ENCODE results near the gene RHOT2. TPM values are rescaled to one million over a fixed set of nuclear protein-coding genes. Genes with fewer than 3 reads are reported as not detected.

RHOT2 gene
- total and polyA plus RNA-seq, 10 of the 15 experiments (the other 5 are each of a cell fraction or from before 2014, with no cell fraction given): 3.7 to 174 (median 69.8) TPM

DNA sequence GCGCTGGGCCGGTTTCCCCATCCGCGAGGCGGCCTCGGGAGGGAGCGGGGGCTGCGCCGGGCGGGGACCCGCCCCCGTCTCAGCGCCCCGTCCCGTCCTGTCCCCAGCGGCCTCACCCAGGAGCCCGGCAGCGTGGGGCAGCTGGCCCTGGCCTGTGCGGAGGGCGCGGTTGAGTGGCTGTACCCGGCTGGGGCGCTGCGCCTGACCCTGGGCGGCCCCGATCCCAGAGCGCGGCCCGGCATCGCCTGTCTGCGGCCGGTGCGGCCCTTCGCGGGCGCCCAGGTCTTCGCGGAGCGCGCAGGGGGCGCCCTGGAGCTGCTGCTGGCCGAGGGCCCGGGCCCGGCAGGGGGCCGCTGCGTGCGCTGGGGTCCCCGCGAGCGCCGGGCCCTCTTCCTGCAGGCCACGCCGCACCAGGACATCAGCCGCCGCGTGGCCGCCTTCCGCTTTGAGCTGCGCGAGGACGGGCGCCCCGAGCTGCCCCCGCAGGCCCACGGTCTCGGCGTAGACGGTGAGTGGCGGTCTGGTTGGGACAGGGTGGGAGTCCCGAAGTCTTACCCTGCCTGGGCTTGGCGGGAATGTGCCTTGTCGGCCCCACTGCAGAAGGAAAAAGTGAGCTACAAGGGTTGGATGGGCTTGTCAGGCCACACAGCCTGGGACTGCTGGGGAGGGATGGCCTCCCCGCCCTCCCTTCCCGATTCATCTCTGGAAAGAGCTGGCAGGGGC lies 47.7 kb downstream of the RHOT2 start:
- H3K79me2 ChIP-seq (ENCODE audit: control insufficient read depth, insufficient read depth, low read length): no peaks in the 10 kb centered on the region
- FAIRE-seq: no peak
- H3K4me2 ChIP-seq (ENCODE audit: control insufficient read depth, insufficient read depth): peak overlapping the region; percentile 82
- SMC1A ChIA-PET (ENCODE audit: uncharacterized antibody, unreplicated experiment): interaction anchor here (0.7 to 1.0 kb wide), 2 partner anchors 10 to 17 kb away, joined by 3 read pairs; partner anchors contain the start of gene CCDC78
- DNase-seq (ENCODE audit: low read depth, low spot score): no peak
- no peak overlapping the region for H3K27ac ChIP-seq (ENCODE audit: control insufficient read depth, insufficient read depth)
- H3K27me3 ChIP-seq (replicated peaks in 1 of 2; ENCODE audit: control insufficient read depth in 2 of 2, insufficient read depth in 2 of 2, low read length in 1 of 2): no peaks in the 10 kb centered on the region
- peak; percentile 13 for ATAC-seq
- intact Hi-C loops (cut with micrococcal nuclease; ENCODE audit: unreplicated experiment): no loop called here
- CTCF ChIA-PET: interaction anchor here (1.9 to 2.2 kb wide), 3 partner anchors 22 to 70 kb away, joined by 5 to 9 read pairs (median 6); partner anchors contain the start of gene CIAO3
- RAD21 ChIA-PET (ENCODE audit: unreplicated experiment): interaction anchor here (1.5 kb wide), 1 partner anchor 70 kb away, joined by 5 read pairs; no protein-coding TSS in a partner anchor
- POLR2A ChIA-PET: interaction anchor here (1.6 to 2.4 kb wide), 2 partner anchors 21 to 73 kb away, joined by 4 to 7 read pairs; partner anchors contain the start of genes CHTF18 and RPUSD1
- no peaks in the 10 kb centered on the region for H3K9me3 ChIP-seq (replicated peaks; ENCODE audit: control insufficient read depth, insufficient read depth, low read length)
- WGBS (ENCODE audit: insufficient coverage, insufficient replicate concordance, low lambda C conversion rate, missing lambda C conversion rate): 2% methylated on average over 34 of the region's 74 CpGs
- H3K4me3 ChIP-seq: peak overlapping the region; percentile 58
- in situ Hi-C loops (cut with MboI): no loop called here
- H4K20me1 ChIP-seq (ENCODE audit: control insufficient read depth, insufficient read depth): 0 out of 2 replicates have a peak, but pooled peaks cover 2% of the 10 kb centered on the region
- no TSS peak for BruUV-seq (replicated peaks)
- no peak overlapping the region for H3K9ac ChIP-seq (ENCODE audit: control insufficient read depth, insufficient read depth, low read length)
- H3K36me3 ChIP-seq (ENCODE audit: control insufficient read depth in 2 of 2, insufficient read depth in 2 of 2, low read length in 1 of 2): no peaks in the 10 kb centered on the region
- peaks cover 10% of the 10 kb centered on the region for H3K4me1 ChIP-seq (ENCODE audit: control insufficient read depth, insufficient read depth, low read length)
- H2AFZ ChIP-seq (ENCODE audit: control insufficient read depth, low read depth, low read length): peak overlapping the region; percentile 58
- TF ChIP-seq, protein P1, sequence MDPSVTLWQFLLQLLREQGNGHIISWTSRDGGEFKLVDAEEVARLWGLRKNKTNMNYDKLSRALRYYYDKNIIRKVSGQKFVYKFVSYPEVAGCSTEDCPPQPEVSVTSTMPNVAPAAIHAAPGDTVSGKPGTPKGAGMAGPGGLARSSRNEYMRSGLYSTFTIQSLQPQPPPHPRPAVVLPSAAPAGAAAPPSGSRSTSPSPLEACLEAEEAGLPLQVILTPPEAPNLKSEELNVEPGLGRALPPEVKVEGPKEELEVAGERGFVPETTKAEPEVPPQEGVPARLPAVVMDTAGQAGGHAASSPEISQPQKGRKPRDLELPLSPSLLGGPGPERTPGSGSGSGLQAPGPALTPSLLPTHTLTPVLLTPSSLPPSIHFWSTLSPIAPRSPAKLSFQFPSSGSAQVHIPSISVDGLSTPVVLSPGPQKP (IDR thresholded peaks at IDR 0.05; ENCODE audit: low read depth, low read length): no peak
- no peak for TF ChIP-seq MXI1 (IDR thresholded peaks at IDR 0.05; ENCODE audit: low read depth, low read length)
- TF ChIP-seq BCL11A (IDR thresholded peaks at IDR 0.05; ENCODE audit: low read depth, low read length): no peak
- no peak for TF ChIP-seq WRNIP1 (IDR thresholded peaks at IDR 0.05; ENCODE audit: borderline replicate concordance, low read depth, low read length)
- no peak for TF ChIP-seq TAF1 (IDR thresholded peaks at IDR 0.05; ENCODE audit: borderline replicate concordance, low read depth, low read length)
- TF ChIP-seq, protein P2, sequence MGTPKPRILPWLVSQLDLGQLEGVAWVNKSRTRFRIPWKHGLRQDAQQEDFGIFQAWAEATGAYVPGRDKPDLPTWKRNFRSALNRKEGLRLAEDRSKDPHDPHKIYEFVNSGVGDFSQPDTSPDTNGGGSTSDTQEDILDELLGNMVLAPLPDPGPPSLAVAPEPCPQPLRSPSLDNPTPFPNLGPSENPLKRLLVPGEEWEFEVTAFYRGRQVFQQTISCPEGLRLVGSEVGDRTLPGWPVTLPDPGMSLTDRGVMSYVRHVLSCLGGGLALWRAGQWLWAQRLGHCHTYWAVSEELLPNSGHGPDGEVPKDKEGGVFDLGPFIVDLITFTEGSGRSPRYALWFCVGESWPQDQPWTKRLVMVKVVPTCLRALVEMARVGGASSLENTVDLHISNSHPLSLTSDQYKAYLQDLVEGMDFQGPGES (IDR thresholded peaks at IDR 0.05): no peak
- no peak for TF ChIP-seq CEBPB (IDR thresholded peaks at IDR 0.05; ENCODE audit: borderline replicate concordance in 1 of 2, low read depth in 2 of 2, low read length in 2 of 2)
- TF ChIP-seq, protein P3, sequence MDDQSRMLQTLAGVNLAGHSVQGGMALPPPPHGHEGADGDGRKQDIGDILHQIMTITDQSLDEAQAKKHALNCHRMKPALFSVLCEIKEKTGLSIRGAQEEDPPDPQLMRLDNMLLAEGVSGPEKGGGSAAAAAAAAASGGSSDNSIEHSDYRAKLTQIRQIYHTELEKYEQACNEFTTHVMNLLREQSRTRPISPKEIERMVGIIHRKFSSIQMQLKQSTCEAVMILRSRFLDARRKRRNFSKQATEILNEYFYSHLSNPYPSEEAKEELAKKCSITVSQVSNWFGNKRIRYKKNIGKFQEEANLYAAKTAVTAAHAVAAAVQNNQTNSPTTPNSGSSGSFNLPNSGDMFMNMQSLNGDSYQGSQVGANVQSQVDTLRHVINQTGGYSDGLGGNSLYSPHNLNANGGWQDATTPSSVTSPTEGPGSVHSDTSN (IDR thresholded peaks at IDR 0.05; ENCODE audit: insufficient replicate concordance, low read depth, low read length): no peak
- peak; percentile 68; the same call in 1 of the 2 replicates for TF ChIP-seq GATAD2B (conservative IDR thresholded peaks at IDR 0.05; ENCODE audit: low read depth)
- no peak for TF ChIP-seq EZH2 (IDR thresholded peaks at IDR 0.05; ENCODE audit: borderline replicate concordance, control insufficient read depth, low read depth, low read length)
- TF ChIP-seq IRF4 (IDR thresholded peaks at IDR 0.05; ENCODE audit: low read depth, low read length): no peak
- TF ChIP-seq FOXM1 (IDR thresholded peaks at IDR 0.05; ENCODE audit: low read depth, low read length): no peak
- no peak for TF ChIP-seq STAT1 (conservative IDR thresholded peaks at IDR 0.05)
- TF ChIP-seq LARP7 (IDR thresholded peaks at IDR 0.05): peak; percentile 70; the same call in 1 of the 2 replicates
- no peak for TF ChIP-seq SMAD1 (IDR thresholded peaks at IDR 0.05; ENCODE audit: low read depth, partially characterized antibody)
- no peak for TF ChIP-seq SPI1 (IDR thresholded peaks at IDR 0.05; ENCODE audit: borderline replicate concordance, insufficient read depth, low read depth, low read length)
- TF ChIP-seq, protein P4, sequence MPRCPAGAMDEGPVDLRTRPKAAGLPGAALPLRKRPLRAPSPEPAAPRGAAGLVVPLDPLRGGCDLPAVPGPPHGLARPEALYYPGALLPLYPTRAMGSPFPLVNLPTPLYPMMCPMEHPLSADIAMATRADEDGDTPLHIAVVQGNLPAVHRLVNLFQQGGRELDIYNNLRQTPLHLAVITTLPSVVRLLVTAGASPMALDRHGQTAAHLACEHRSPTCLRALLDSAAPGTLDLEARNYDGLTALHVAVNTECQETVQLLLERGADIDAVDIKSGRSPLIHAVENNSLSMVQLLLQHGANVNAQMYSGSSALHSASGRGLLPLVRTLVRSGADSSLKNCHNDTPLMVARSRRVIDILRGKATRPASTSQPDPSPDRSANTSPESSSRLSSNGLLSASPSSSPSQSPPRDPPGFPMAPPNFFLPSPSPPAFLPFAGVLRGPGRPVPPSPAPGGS (IDR thresholded peaks at IDR 0.05; ENCODE audit: borderline replicate concordance, insufficient read depth, low read depth, low read length, poor library complexity, severe bottlenecking): no peak
- no peak for TF ChIP-seq RBBP5 (conservative IDR thresholded peaks at IDR 0.05)
- TF ChIP-seq NFXL1 (IDR thresholded peaks at IDR 0.05; ENCODE audit: borderline replicate concordance): no peak

Data from GM12878 (cell line).